ENCODE measurements around the gene UTS2B. TPM values are rescaled to one million over a fixed set of nuclear protein-coding genes. Genes with fewer than 3 reads are reported as not detected.

UTS2B gene
- total RNA-seq, 1 experiment from 2014 or later, result 0.52 TPM

DNA sequence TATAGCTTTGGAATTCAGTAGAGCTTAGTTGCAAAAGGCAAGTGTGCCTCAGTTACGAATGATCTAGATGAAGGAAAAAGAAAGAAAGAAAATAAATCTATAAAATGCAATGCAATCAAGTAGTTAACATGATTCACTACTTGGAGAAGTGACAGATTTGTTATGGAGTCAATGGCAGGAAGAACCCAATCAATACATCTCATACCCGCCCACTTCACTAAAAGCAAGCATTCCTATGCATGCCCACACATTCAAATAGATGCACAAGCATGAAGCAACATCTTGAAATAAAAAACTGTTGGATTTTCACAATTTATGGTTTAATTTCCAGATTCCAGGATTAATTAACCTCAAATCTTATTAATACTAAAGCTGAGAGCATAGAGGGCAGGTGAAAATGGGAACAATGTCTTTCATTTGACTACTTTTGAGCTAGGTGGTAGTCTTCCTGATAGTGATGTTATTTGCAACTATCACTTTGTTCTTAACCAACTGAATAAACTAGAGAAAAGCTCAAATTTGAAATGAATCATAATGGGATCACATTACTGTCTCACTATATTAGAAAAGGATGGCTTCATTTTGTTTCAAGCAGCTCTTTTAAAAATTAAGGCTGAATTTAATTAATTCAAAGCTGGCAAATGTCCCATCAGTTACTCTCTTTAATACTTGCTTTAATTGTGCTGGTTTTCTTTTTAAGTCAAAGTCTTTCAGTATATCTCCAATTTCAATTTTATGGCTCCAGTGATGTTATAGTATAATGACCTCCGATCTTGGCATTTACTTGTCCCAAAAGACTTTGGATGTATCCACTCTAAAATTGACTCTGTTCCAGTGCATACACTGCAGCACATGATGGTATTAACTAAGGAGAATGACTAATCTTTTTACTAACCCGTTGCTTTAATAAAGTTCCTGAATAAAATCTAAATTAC is 47.8 kb downstream of the UTS2B start:
- intact Hi-C loops (cut with micrococcal nuclease; ENCODE audit: unreplicated experiment), result no loop called here
- no peak for TF ChIP-seq CTCF (IDR thresholded peaks at IDR 0.05; ENCODE audit: insufficient read depth in 1 of 2, low read depth in 1 of 2, low read length in 1 of 2, severe bottlenecking in 1 of 2, unreplicated experiment in 1 of 2)
- Mint-ChIP-seq H3K27ac (ENCODE audit: unreplicated experiment) (no peak overlapping the region), H3K4me1 (ENCODE audit: low read depth, unreplicated experiment) (peaks cover 6% of the 10 kb centered on the region), H3K36me3 (ENCODE audit: insufficient read depth, unreplicated experiment) (no peaks in the 10 kb centered on the region), H3K27me3 (ENCODE audit: insufficient read depth, unreplicated experiment) (no peaks in the 10 kb centered on the region), H3K9me3 (ENCODE audit: unreplicated experiment) (no peaks in the 10 kb centered on the region), H3K4me3 (ENCODE audit: unreplicated experiment) (no peak overlapping the region)
- H3K9me3 ChIP-seq, result no peaks in the 10 kb centered on the region
- no peak overlapping the region for H3K4me3 ChIP-seq (ENCODE audit: low read depth, low read length)
- CTCF ChIA-PET, result no interaction called here
- no peaks in the 10 kb centered on the region for H3K4me1 ChIP-seq
- no peaks in the 10 kb centered on the region for H3K27me3 ChIP-seq (replicated peaks; ENCODE audit: control insufficient read depth, insufficient read depth, low read length)
- DNase-seq, result no peak
- BruUV-seq (replicated peaks), result no TSS peak
- no peaks in the 10 kb centered on the region for H3K36me3 ChIP-seq (ENCODE audit: control insufficient read depth, insufficient read depth, low read length)
- POLR2A ChIA-PET, result no interaction called here

GRCh38 chr3:191280882-191281281 is 49.4 kb downstream of the UTS2B start:
- H3K36me3 ChIP-seq (ENCODE audit: control insufficient read depth, insufficient read depth, low read length), result no peaks in the 10 kb centered on the region
- no peak for TF ChIP-seq CTCF (IDR thresholded peaks at IDR 0.05; ENCODE audit: insufficient read depth in 1 of 2, low read depth in 1 of 2, low read length in 1 of 2, severe bottlenecking in 1 of 2, unreplicated experiment in 1 of 2)
- H3K9me3 ChIP-seq, result no peaks in the 10 kb centered on the region
- POLR2A ChIA-PET, result no interaction called here
- intact Hi-C loops (cut with micrococcal nuclease; ENCODE audit: unreplicated experiment), result no loop called here
- no peaks in the 10 kb centered on the region for H3K27me3 ChIP-seq (replicated peaks; ENCODE audit: control insufficient read depth, insufficient read depth, low read length)
- BruUV-seq (replicated peaks), result no TSS peak
- Mint-ChIP-seq H3K36me3 (ENCODE audit: insufficient read depth, unreplicated experiment) (no peaks in the 10 kb centered on the region), H3K4me1 (ENCODE audit: low read depth, unreplicated experiment) (no peaks in the 10 kb centered on the region), H3K4me3 (ENCODE audit: unreplicated experiment) (no peak overlapping the region), H3K27ac (ENCODE audit: unreplicated experiment) (no peak overlapping the region), H3K9me3 (ENCODE audit: unreplicated experiment) (no peaks in the 10 kb centered on the region), H3K27me3 (ENCODE audit: insufficient read depth, unreplicated experiment) (no peaks in the 10 kb centered on the region)
- no peak overlapping the region for H3K4me3 ChIP-seq (ENCODE audit: low read depth, low read length)
- CTCF ChIA-PET, result no interaction called here
- H3K4me1 ChIP-seq, result no peaks in the 10 kb centered on the region
- no peak for DNase-seq

DNA sequence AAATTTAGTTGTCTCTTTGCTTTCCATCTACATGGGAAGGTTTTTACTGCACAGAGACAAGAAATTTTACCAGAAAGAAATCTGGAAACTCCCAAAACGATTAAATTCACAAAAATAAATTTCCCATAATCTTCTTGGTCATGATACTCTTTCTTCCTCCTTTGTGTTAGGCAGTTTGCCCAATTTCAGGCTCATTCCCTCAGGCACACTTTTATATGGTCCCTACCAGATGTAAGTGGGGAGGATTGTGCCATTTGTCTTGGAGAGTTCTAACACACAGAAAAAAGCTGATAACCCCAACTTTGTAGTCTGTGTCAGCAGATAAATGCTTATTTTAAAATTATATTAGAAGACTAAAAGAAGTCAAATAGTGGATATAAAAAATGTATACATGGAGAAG is 50.2 kb downstream of the UTS2B start:
- CTCF ChIA-PET, result no interaction called here
- Histone ChIP-seq H3K4me3 (ENCODE audit: low read depth, low read length) (no peak overlapping the region), H3K4me1 (no peaks in the 10 kb centered on the region), H3K36me3 (ENCODE audit: control insufficient read depth, insufficient read depth, low read length) (no peaks in the 10 kb centered on the region), H3K27me3 (replicated peaks; ENCODE audit: control insufficient read depth, insufficient read depth, low read length) (no peaks in the 10 kb centered on the region), H3K9me3 (no peaks in the 10 kb centered on the region)
- H3K9me3 Mint-ChIP-seq (ENCODE audit: unreplicated experiment), result no peaks in the 10 kb centered on the region
- DNase-seq, result no peak
- intact Hi-C loops (cut with micrococcal nuclease; ENCODE audit: unreplicated experiment), result no loop called here
- no TSS peak for BruUV-seq (replicated peaks)
- H3K27ac Mint-ChIP-seq (ENCODE audit: unreplicated experiment), result no peak overlapping the region
- no peak for TF ChIP-seq CTCF (IDR thresholded peaks at IDR 0.05; ENCODE audit: insufficient read depth in 1 of 2, low read depth in 1 of 2, low read length in 1 of 2, severe bottlenecking in 1 of 2, unreplicated experiment in 1 of 2)
- H3K4me3 Mint-ChIP-seq (ENCODE audit: unreplicated experiment), result no peak overlapping the region
- H3K36me3 Mint-ChIP-seq (ENCODE audit: insufficient read depth, unreplicated experiment), result no peaks in the 10 kb centered on the region
- POLR2A ChIA-PET, result no interaction called here
- no peaks in the 10 kb centered on the region for H3K27me3 Mint-ChIP-seq (ENCODE audit: insufficient read depth, unreplicated experiment)
- H3K4me1 Mint-ChIP-seq (ENCODE audit: low read depth, unreplicated experiment), result no peaks in the 10 kb centered on the region

Data from Caco-2 (cell line).